Measurements from ENCODE around the gene GNG5. TPM values are rescaled to one million over a fixed set of nuclear protein-coding genes. Genes with fewer than 3 reads are reported as not detected.

The GNG5 gene
- total and polyA plus RNA-seq, 2 experiments from 2014 or later, result 71.5 to 674 TPM

GRCh38 chr1:84550826-84551225 lies 44.4 kb upstream of the GNG5 start (continued):
- no peak for TF ChIP-seq EZH2 (IDR thresholded peaks at IDR 0.05; ENCODE audit: low read depth, unreplicated experiment)
- TF ChIP-seq, protein P1, sequence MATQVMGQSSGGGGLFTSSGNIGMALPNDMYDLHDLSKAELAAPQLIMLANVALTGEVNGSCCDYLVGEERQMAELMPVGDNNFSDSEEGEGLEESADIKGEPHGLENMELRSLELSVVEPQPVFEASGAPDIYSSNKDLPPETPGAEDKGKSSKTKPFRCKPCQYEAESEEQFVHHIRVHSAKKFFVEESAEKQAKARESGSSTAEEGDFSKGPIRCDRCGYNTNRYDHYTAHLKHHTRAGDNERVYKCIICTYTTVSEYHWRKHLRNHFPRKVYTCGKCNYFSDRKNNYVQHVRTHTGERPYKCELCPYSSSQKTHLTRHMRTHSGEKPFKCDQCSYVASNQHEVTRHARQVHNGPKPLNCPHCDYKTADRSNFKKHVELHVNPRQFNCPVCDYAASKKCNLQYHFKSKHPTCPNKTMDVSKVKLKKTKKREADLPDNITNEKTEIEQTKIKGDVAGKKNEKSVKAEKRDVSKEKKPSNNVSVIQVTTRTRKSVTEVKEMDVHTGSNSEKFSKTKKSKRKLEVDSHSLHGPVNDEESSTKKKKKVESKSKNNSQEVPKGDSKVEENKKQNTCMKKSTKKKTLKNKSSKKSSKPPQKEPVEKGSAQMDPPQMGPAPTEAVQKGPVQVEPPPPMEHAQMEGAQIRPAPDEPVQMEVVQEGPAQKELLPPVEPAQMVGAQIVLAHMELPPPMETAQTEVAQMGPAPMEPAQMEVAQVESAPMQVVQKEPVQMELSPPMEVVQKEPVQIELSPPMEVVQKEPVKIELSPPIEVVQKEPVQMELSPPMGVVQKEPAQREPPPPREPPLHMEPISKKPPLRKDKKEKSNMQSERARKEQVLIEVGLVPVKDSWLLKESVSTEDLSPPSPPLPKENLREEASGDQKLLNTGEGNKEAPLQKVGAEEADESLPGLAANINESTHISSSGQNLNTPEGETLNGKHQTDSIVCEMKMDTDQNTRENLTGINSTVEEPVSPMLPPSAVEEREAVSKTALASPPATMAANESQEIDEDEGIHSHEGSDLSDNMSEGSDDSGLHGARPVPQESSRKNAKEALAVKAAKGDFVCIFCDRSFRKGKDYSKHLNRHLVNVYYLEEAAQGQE (IDR thresholded peaks at IDR 0.05; ENCODE audit: unreplicated experiment), result no peak

DNA sequence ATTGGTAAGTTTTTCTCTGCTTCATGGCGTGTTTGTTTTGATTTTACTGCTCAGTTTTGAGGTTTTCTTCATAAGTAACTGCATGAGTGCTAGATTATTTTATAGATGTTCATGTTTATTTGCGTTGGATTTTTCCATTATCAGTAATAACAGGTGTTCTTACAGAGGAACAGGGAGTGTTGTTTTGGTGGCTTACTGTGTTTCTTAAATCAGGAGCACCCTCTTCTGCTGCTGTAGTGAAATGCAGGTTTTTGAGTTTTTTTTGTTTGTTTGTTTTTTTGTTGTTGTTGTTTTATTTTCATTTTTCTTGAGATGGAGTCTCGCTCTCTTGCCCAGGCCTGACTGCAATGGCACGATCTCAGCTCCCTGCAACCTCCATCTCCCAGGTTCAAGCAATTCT lies 35.3 kb upstream of the GNG5 start:
- ATAC-seq, result no peak

More for the DNA sequence above, 35.3 kb upstream of the GNG5 start:
- Histone ChIP-seq H3K79me2 (replicated peaks; ENCODE audit: insufficient read depth) (no peaks in the 10 kb centered on the region), H3K4me2 (no peak overlapping the region), H3K27me3 (ENCODE audit: insufficient read depth) (no peaks in the 10 kb centered on the region), H3K27ac (ENCODE audit: low read depth) (no peak overlapping the region), H2AFZ (no peak overlapping the region), H3F3A (replicated peaks; ENCODE audit: low read depth) (no peaks in the 10 kb centered on the region), H3K4me1 (ENCODE audit: insufficient read depth) (no peaks in the 10 kb centered on the region), H3K36me3 (ENCODE audit: insufficient read depth) (no peaks in the 10 kb centered on the region), H3K9me2 (ENCODE audit: insufficient read depth) (no peaks in the 10 kb centered on the region), H3K4me3 (no peak overlapping the region), H4K20me1 (replicated peaks; ENCODE audit: insufficient read depth) (no peaks in the 10 kb centered on the region)
- Mint-ChIP-seq H3K4me1 (no peaks in the 10 kb centered on the region), H3K9me3 (no peaks in the 10 kb centered on the region), H3K27ac (no peak overlapping the region), H3K36me3 (ENCODE audit: low read depth) (no peaks in the 10 kb centered on the region), H3K27me3 (ENCODE audit: insufficient read depth, low read depth, poor library complexity) (no peaks in the 10 kb centered on the region), H3K4me3 (no peak overlapping the region)
- TF ChIP-seq, protein P2, sequence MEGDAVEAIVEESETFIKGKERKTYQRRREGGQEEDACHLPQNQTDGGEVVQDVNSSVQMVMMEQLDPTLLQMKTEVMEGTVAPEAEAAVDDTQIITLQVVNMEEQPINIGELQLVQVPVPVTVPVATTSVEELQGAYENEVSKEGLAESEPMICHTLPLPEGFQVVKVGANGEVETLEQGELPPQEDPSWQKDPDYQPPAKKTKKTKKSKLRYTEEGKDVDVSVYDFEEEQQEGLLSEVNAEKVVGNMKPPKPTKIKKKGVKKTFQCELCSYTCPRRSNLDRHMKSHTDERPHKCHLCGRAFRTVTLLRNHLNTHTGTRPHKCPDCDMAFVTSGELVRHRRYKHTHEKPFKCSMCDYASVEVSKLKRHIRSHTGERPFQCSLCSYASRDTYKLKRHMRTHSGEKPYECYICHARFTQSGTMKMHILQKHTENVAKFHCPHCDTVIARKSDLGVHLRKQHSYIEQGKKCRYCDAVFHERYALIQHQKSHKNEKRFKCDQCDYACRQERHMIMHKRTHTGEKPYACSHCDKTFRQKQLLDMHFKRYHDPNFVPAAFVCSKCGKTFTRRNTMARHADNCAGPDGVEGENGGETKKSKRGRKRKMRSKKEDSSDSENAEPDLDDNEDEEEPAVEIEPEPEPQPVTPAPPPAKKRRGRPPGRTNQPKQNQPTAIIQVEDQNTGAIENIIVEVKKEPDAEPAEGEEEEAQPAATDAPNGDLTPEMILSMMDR (conservative IDR thresholded peaks at IDR 0.05; ENCODE audit: low read depth in 2 of 2), result peak; percentile 57 to 65
- TF ChIP-seq POLR2AphosphoS5 (IDR thresholded peaks at IDR 0.05; ENCODE audit: low read depth), result no peak
- TF ChIP-seq ZNF462 (CRISPR knock-in tag; IDR thresholded peaks at IDR 0.05), result no peak
- TF ChIP-seq JUNB (IDR thresholded peaks at IDR 0.05; ENCODE audit: unreplicated experiment), result no peak
- TF ChIP-seq, protein P1 (IDR thresholded peaks at IDR 0.05; ENCODE audit: unreplicated experiment), result no peak
- TF ChIP-seq ZNF331 (CRISPR knock-in tag; IDR thresholded peaks at IDR 0.05; ENCODE audit: low read depth), result no peak
- DNase-seq (ENCODE audit: low spot score), result peak; percentile 23

Measured in GM23338 (cell line).